AG08396 (cell line): ENCODE measurements around the gene BDP1.
"Not testable (repeated sequence)": the region's sequence is repeated elsewhere in the genome, so short reads cannot be mapped to it uniquely, and the experiment has no call there.

ENCODE experiments used
- DNase-seq: peaks from one replicate; pipeline ENCODE4 v3.0.0; 2012; ENCODE audit warnings: low spot score, mixed read lengths

BDP1 gene, protein sequence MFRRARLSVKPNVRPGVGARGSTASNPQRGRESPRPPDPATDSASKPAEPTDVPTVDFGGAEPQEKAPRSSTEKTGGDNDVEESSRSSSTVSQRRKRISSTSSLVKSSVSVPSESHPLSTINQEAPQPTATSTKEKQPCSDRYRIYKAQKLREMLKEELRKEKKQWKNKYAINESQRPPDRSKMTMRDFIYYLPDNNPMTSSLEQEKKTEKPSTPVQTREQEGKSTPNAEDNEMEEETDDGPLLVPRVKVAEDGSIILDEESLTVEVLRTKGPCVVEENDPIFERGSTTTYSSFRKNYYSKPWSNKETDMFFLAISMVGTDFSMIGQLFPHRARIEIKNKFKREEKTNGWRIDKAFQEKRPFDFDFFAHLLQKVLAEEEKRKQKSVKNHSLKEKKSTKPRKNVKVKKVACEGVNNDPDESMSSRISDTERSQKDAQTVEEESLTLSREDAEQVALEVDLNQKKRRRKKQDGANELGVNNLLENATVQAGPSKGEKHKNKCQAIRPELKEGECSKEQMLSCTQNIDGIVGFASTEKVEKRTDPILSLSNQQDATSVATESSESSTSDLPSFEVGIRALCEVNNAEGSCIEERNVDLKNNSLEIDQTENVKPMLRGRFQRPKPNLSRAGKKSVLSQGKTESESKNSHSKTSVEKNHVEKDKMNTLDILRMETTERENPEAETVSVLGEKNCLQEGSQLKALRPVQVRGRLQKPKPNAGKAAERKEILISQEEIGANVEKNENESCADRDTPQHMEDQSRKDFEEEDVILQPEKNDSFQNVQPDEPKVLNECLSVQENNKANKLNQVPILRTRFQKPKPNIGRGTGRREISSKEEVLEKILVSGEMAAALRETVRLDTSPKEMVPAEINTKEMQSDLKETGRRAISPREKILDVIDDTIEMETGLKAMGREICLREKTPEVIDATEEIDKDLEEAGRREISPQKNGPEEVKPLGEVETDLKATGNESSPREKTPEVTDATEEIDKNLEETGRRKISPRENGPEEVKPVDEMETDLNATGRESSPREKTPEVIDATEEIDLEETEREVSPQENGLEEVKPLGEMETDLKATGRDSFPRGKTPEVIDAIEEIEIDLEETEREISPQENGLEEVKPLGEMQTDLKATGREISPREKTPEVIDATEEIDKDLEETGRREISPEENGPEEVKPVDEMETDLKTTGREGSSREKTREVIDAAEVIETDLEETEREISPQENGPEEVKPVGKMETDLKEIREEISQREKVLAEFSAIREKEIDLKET (N-terminal part only)

DNA sequence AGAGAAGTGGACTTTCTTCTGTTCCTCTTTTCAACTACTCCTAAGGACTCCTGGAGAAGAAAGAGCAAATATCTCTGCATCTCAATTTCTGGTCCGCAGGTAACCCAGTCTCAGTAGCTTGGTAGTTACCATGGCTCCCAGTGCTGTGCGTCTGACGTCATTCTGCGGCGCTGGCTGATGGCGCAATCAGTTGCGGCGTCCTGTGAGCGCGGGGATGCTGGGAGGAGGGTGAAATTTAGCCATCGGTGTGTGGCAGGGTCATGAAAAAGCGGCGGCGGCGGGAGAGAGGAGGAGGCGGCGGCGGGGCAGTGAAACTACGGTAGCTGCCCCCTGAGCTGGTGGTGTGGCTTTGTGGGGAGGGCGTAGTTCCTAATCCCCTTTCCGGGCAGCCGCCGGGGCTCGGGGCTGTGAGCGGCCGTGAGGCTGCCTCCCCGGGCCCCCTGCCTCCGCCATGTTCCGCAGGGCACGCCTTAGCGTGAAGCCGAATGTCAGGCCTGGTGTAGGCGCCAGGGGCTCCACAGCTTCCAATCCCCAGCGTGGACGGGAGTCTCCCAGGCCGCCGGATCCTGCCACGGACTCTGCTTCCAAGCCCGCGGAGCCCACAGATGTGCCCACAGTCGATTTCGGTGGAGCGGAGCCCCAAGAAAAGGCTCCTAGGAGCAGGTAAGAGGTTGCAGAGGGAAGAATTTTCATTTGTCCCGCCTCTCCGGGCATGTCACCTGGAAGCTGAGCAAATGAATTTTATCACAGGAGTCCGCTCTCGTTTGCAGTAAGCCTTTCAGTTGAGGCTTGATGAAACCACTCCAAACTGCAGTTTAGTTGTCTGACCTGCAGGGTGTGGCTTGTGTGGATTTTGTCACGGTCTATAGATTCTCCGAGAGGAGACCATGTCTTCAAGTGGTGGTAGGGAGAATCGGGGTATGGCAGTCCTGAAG lies at the start of gene BDP1:
TSS of gene BDP1 (plus strand) at position 225 of the 935 bp plus-strand sequence. CDS start at position 452, 227 bp downstream.
- peak; percentile 92 for DNase-seq

GRCh38 chr5:71410088-71410487 lies 45.4 kb upstream of the BDP1 start:
- DNase-seq, result not testable (repeated sequence)

DNA sequence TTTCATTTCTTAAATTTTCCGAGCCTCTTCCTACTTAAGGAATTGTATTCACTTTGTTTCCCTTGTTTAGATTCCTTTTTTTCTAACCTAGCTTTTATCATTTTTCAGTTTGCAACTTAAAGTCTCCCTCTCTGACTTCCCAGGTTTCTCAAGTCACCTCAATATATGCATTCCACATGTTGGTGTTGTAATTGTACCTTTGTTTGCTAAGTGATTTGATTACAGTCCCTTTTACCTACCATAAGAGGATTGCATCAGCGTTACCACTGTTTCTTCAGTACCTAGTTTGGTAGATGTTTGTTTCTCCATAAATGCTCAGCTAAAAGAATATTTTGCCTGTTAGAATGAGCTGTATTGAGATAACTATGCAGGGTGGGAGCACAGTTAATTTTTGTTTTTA lies 39.8 kb upstream of the BDP1 start:
- DNase-seq, result not testable (repeated sequence)

DNA sequence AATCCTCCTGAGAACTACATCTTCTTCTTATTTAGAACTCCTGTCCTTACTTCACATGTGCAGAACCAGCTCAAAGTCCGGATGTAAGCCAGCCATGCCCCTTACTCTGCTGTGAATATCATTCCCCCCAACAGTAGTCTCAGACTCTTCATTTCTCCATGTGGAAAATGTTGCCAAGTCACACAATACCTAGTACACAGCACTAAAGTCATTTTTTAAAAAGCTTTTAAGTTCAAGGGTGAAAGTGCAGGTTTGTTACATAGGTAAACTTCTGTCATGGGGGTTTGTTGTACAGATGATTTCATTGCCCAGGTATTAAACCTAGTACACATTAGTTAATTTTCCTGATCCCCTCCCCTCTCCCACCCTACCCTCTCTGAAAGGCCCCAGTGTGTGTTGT lies 37.4 kb upstream of the BDP1 start:
- not testable (repeated sequence) for DNase-seq

DNA sequence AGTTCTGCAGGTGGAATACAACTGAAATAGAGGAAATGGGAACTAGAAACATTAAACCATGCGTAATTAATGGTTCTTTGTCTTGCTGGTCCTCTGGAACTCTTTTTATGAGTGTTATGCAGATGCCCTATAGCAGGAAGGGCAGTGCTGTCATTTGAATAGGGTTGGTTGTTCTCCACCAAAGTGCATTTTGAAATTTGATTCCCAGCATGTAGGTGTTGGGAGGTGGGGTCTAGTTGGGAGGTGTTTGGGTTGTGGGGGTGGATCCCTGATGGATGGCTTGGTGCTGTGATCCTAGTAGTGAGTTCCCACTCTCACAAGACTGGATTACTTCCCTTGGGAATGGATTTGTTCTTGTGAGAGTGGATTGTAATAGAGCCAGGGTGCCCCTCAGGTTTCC lies 34.2 kb upstream of the BDP1 start:
- DNase-seq, result not testable (repeated sequence)

DNA sequence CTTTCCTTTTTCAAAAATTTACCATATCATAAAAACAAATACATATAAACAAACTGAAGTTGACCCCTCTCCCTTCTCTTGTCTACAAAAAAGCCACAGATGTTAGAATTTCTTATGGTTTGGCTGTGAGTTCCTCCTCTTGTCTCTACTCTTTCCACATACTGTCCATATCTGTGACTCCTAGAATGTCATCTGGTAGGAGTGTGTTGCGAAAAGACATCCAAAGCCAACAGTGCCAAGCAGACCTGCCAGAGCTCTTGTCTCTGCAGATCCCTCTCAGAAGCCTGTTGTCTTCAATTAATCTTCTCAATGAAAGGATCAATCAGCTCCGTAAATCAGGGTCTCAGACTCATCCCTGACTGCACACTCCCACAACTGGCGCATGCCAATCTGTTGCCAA lies 31.6 kb upstream of the BDP1 start:
- DNase-seq, result not testable (repeated sequence)

DNA sequence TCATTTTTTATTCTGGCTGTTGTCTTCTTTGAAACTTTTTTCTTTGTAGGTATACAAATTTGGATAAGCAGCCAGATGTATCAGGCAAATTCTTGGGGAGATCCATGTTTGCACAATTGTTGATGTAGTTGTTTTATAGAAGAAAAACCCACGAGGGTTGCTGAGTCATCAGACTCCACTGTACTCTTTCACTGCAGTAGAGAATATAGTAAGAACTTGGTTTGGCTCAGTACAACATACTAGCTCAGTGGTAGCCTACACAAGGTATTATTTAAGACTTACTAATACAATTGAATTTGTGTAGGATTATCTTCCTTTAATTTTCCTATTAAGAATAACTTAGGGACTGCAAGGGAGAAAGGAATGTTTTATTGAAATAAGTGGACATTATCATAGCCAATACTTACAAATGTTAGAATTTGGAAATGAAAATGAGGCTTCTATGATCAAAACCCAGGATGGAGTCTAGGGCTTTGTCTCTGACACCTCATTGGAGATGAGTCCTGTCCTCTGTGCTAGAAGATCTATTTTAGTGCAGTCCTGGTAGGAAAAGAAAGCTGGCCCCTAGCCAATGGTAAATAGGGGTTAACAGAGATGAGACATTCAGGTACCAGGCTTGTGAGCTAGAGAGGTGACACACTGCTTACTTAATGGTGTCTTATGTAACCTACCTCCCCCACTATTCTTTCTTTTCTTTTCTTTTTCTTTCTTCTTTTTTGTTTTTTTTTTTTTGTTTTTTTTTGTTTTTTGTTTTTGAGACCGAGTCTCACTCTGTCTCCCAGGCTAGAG lies 28.6 kb upstream of the BDP1 start:
- not testable (repeated sequence) for DNase-seq

GRCh38 chr5:71432410-71432809 lies 23.0 kb upstream of the BDP1 start:
- DNase-seq, result not testable (repeated sequence)

DNA sequence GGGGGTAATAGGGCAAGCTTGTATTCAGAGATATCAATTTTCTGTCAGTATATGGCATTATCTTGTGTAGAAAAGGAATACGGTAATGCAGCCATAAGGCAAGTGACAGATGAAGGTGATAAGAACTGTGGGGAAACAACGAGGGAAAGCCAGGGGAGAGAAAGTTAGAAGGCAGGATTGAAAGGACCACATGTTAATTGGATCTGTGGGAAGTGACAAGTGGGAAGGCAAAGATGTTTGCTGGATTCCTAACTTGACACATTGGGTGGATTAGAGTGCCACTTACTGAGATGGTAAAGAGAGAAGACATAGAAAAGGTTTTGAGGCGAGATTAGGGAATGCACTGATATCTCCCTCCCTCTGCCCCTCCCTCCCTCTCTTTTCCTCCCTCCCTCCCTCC lies 20.6 kb upstream of the BDP1 start:
- not testable (repeated sequence) for DNase-seq

- not testable (repeated sequence) for DNase-seq
Observed at GRCh38 chr5:71441564-71441963, 13.9 kb upstream of the BDP1 start.

DNA sequence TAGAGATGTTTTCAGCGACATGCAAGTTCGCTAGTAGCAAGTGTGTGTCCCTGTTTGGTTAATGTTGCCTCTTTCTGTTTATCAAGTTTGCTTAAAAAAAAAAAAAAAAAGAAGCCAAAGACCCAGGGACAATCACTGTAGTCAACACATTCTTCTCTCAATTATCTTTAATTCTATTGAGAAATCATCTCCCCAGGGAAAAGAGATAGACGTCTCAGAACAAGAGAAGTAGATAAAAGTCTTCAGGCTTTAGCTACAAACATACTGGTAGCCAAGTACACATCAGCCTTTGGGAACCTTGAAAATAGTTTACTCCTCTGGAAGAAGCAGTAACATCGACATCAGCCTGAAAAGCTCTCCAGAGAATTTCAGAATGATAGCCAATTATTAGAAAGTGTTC lies 11.6 kb upstream of the BDP1 start:
- not testable (repeated sequence) for DNase-seq

- not testable (repeated sequence) for DNase-seq
Observed at GRCh38 chr5:71445015-71445414, 10.4 kb upstream of the BDP1 start.

- DNase-seq, result not testable (repeated sequence)
Observed at GRCh38 chr5:71445523-71446152, 9.8 kb upstream of the BDP1 start.

- not testable (repeated sequence) for DNase-seq
Observed at GRCh38 chr5:71446540-71447216, 8.8 kb upstream of the BDP1 start.

- not testable (repeated sequence) for DNase-seq
Observed at GRCh38 chr5:71447218-71447808, 8.1 kb upstream of the BDP1 start.

- DNase-seq, result no peak
Observed at GRCh38 chr5:71452876-71453275, 2.6 kb upstream of the BDP1 start.

- no peak for DNase-seq
Observed at GRCh38 chr5:71454913-71455312, 538 bp upstream of the BDP1 start.

- no peak for DNase-seq
Observed at GRCh38 chr5:71456362-71456743, 902 bp downstream of the BDP1 start.

GRCh38 chr5:71457106-71457505 lies 1.7 kb downstream of the BDP1 start:
- no peak for DNase-seq
